Measurements from ENCODE around the gene MICALL1. TPM values are rescaled to one million over a fixed set of nuclear protein-coding genes. Genes with fewer than 3 reads are reported as not detected.
"Not testable (repeated sequence)": the region's sequence is repeated elsewhere in the genome, so short reads cannot be mapped to it uniquely, and the experiment has no call there.

The MICALL1 gene
- total RNA-seq, 1 donor, result 10.7 TPM

DNA sequence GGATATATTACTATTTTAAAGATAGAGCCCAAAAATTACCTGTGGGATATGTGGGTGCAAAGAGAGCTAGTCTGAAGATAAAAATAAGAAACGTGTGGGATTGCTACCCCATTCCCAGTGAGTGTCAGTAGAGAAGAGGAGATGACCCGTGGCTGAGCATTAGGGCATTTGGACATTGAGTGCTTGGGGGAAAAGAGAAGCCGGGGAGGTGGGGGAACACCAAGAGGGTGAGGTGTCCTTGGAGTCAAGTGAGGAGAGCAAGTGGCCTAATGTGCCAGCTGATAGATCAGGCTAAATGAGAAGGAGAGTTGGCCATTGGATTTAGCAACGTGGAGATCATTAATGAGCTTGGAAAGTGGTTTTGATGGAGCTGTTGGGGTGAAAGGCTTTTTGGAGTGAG lies 48.6 kb downstream of the MICALL1 start:
- Histone ChIP-seq H3K4me3 (ENCODE audit: low read length) (no peak overlapping the region), H3K27me3 (ENCODE audit: insufficient read depth, low read length) (peaks cover 8% of the 10 kb centered on the region), H3K4me1 (ENCODE audit: insufficient read depth, low read length) (peaks cover 23% of the 10 kb centered on the region), H3K9me3 (ENCODE audit: low read depth, low read length) (no peaks in the 10 kb centered on the region)

DNA sequence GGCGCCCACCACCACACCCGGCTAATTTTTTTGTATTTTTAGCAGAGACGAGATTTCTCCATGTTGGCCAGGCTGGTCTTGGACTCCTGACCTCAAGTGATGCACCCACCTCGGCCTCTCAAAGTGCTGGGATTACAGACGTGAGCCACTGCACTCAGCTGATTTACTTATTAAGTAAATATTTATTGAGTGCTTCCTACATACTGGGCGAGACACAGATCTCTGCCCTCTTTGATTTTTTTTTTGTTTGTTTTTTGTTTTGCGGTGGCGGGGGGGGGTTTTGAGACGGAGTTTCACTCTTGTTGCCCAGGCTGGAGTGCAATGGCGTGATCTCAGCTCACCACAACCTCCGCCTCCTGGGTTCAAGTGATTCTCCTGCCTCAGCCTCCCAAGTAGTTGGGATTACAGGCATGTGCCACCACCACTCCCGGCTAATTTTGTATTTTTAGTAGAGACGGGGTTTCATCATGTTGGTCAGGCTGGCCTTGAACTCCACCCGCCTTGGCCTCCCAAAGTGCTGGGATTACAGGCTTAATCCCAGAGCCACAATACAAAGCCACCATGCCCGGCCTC lies 49.8 kb downstream of the MICALL1 start:
- H3K4me3 ChIP-seq (ENCODE audit: low read length); H3K9me3 ChIP-seq (ENCODE audit: low read depth, low read length); H3K27me3 ChIP-seq (ENCODE audit: insufficient read depth, low read length): not testable (repeated sequence)
- H3K4me1 ChIP-seq (ENCODE audit: insufficient read depth, low read length), result peaks cover 23% of the 10 kb centered on the region

DNA sequence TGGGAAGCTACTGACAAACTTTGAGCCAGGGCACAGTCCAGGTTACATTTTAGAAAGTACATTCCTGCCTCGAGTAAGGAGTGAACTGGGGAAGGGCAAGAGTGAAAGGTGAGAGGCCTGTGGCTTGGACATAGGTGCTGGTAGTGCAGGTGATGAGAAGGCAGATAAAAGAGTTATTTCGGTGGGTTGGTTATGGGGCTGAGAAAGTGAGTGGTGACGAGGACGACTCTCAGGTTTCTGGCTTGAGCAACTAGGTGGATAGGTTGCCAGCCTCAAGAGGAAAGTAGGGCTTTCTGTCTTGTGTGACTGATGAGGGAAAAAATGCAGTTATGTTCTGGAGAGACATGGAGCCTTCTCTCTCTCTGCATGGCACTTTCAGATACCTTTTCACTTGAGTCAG lies 51.1 kb downstream of the MICALL1 start:
- H3K9me3 ChIP-seq (ENCODE audit: low read depth, low read length), result no peaks in the 10 kb centered on the region
- no peak overlapping the region for H3K4me3 ChIP-seq (ENCODE audit: low read length)
- H3K4me1 ChIP-seq (ENCODE audit: insufficient read depth, low read length), result peaks cover 23% of the 10 kb centered on the region
- peaks cover 4% of the 10 kb centered on the region for H3K27me3 ChIP-seq (ENCODE audit: insufficient read depth, low read length)

DNA sequence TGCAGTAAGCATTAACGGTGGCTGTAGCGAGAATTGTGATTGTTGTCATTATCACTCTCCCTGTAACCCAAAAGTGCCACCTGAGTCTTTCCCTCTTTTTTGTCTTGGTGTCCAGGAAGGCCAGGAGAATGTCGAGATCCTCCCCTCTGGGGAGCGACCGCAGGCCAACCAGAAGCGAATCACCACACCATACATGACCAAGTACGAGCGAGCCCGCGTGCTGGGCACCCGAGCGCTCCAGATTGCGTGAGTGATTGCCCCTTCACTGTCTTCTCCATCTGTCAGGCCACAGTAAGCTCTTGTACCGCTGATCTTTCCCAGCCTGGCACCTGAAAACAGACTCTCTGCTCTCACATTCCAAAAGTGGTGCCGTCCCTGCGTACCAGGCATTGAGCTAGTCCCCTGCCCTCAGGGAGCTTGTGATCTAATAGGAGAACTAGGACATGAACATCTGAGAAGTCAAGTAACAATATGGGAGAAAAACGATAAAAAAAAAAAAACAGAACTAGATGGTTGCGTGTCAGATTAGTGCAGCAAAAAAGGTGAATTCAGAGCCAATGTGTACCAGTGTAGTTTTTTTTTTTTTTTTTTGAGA lies 53.2 kb downstream of the MICALL1 start:
- Histone ChIP-seq H3K4me3 (ENCODE audit: low read length) (no peak overlapping the region), H3K9me3 (ENCODE audit: low read depth, low read length) (no peaks in the 10 kb centered on the region), H3K4me1 (ENCODE audit: insufficient read depth, low read length) (peaks cover 6% of the 10 kb centered on the region)

DNA sequence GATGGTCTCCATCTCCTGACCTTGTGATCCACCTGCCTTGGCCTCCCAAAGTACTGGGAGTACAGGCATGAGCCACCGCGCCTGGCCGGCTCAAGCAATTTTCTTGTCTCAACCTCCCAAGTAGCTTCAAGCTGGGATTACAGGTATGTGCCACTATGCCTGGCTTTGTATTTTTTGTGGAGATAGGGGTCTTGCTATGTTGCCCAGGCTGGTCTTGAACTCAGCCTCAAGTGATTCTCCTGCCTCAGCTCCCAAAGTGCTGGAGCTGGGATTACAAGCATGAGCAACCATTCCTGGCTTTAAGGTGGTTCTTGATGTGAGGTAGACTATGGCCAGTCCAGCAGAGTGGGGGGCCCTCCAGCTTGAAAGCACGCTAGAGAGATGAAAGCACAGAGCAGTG lies 55.0 kb downstream of the MICALL1 start:
- H3K4me3 ChIP-seq (ENCODE audit: low read length), result no peak overlapping the region
- no peaks in the 10 kb centered on the region for H3K9me3 ChIP-seq (ENCODE audit: low read depth, low read length)
- H3K27me3 ChIP-seq (ENCODE audit: insufficient read depth, low read length), result no peaks in the 10 kb centered on the region
- H3K4me1 ChIP-seq (ENCODE audit: insufficient read depth, low read length), result no peaks in the 10 kb centered on the region

More for the DNA sequence above, 53.2 kb downstream of the MICALL1 start:
- no peaks in the 10 kb centered on the region for H3K27me3 ChIP-seq (ENCODE audit: insufficient read depth, low read length)

DNA sequence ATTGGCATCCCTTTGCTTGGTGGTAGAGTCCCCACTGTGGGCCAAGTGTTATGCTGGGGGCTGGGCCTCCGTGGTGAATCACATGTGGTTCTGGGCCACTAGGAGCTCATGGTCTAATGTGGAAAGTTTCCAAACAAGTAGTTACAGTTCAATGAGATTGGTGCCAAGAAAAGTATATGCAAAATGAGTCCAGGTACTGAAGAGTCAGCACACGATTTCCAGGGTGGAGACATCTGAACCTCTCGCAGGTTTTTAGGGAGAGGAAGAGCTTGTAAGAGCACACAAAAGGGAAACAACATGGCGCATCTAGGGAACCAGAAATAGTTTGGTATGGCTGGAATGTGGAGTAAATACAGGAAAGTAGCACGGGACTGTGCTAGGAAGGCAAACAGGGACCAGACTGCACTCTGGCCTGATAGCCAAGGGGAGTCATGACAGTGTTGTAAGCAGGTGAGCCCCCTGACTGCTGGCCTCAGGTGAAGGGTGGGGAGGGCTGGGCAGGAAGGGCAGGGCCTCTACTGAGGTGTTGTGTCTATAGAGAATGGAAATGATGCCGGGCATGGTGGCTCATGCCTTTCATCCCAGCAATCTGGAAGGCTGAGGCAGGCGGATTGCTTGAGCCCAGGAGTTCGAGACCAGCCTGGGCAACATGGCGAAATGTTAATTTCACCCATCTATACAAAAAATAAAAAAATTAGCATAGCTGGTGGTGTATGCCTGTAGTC lies 60.0 kb downstream of the MICALL1 start:
- no peaks in the 10 kb centered on the region for H3K27me3 ChIP-seq (ENCODE audit: insufficient read depth, low read length)
- H3K4me3 ChIP-seq (ENCODE audit: low read length), result no peak overlapping the region
- no peaks in the 10 kb centered on the region for H3K9me3 ChIP-seq (ENCODE audit: low read depth, low read length)
- no peaks in the 10 kb centered on the region for H3K4me1 ChIP-seq (ENCODE audit: insufficient read depth, low read length)

DNA sequence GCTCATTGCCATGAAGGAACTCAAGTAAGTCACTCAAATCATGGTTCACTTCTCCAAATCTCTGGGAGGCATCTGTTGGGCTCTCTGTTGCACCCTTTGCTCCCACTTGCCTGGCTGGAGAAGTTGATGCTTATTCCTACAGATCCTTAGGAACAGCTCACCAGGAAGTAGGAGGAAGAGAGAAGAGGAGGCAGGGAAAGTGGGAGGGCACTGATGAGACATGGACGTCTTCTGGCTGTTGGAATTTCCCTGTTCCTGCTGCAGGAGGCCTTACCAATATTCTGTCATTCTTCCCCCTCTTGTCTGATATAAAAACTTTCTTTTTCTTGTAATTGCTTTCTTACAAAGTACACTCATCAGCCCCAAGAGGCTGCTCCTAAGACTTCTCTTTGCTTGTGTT lies 61.0 kb downstream of the MICALL1 start:
- no peak overlapping the region for H3K4me3 ChIP-seq (ENCODE audit: low read length)
- no peaks in the 10 kb centered on the region for H3K27me3 ChIP-seq (ENCODE audit: insufficient read depth, low read length)
- H3K4me1 ChIP-seq (ENCODE audit: insufficient read depth, low read length), result no peaks in the 10 kb centered on the region
- no peaks in the 10 kb centered on the region for H3K9me3 ChIP-seq (ENCODE audit: low read depth, low read length)

DNA sequence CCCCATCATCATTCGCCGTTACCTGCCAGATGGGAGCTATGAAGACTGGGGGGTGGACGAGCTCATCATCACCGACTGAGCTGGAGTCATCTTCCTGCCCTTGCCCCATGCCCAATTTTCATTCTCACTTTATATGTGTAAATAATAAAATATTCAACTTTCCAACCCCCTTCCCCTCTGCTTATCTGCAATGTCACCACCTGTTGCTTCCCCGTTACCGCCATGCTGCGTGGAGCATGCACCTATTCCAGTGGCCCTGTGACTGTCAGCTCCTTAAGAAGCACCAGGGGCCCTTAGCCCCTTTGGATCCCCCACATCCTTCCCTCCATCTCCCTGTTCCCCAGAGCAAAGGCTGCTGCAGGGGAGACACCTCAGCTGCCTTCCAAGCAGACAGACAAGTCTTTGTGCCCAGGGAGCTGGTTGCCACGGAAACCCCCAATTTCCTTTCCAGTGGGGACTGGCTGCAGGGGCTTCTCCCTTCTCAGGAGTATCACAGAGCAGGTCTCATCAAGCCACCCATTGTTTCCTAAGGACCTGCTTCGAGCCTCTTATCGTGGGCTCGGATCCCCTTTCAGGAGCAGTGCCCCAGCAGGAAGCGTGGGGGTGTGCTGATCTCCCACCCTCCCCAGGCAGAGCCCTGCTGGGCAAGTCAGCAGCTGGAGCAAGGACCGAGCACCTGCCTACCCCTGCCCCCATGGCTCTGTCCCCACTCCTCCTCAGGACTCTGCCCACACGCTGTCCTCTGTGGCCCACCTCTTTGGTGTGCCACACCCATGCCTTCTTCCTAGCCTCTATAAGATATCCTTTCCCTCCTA lies 61.7 kb downstream of the MICALL1 start:
- no peaks in the 10 kb centered on the region for H3K27me3 ChIP-seq (ENCODE audit: insufficient read depth, low read length)
- no peaks in the 10 kb centered on the region for H3K9me3 ChIP-seq (ENCODE audit: low read depth, low read length)
- H3K4me3 ChIP-seq (ENCODE audit: low read length), result no peak overlapping the region
- H3K4me1 ChIP-seq (ENCODE audit: insufficient read depth, low read length), result no peaks in the 10 kb centered on the region

DNA sequence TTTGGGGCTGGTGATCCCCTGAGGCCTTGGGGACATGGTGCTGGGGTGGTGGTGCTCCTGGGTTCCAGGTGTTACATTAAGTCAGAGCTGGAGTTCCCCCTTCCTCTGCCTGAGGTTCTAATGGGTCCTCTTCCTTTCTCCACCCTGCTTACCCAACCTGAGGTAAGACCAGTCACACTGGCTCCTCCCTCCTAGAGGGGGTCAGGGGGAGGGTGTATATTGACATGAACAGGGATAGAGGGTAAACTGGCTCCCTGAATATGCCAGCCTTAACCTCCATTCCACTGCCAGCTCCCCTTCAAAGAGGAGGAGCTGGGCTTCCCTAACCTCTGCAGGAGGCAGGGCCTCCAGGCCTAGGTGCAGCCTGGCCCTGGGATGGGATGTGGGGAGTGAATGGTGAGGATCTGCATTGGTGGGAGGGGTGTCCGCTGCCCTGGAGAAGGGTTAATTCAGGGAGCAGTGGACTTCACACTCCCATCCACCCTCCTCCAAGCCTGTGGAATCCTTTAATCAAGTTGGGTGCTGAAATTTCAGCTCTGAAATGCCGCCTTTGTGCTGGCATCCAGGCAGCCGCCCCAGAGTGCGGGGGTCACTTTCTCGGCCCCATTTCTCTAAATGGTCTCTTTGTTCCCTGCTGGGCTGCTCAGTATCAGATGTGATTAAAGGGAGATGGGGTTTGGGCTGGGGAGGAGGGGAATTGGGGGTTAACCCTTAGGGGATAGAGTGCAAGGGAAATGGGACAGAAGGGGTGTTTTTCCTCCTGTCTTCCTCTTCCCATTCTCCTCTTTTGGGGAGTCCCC lies 62.6 kb downstream of the MICALL1 start:
- no peaks in the 10 kb centered on the region for H3K4me1 ChIP-seq (ENCODE audit: insufficient read depth, low read length)
- H3K9me3 ChIP-seq (ENCODE audit: low read depth, low read length), result no peaks in the 10 kb centered on the region
- no peak overlapping the region for H3K4me3 ChIP-seq (ENCODE audit: low read length)
- no peaks in the 10 kb centered on the region for H3K27me3 ChIP-seq (ENCODE audit: insufficient read depth, low read length)

DNA sequence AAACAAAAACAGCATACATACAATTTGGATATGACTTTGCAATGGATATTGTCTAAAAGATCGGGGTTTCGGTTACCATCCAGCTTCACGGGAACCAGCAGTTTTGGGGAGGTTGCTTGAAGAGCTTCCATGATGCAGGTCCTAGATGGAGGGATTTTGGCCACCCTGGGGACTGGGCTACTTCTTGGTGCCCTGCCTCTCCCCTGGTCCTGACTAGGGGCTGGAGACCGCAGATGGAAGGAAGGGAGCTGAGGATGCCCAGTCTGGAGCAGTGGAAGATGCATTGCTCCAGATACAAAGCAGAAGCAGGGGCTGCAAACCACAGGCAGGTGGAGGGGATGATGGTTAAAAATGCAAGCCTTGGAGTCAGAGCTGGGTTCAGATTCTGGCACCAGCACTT lies 64.8 kb downstream of the MICALL1 start:
- no peaks in the 10 kb centered on the region for H3K27me3 ChIP-seq (ENCODE audit: insufficient read depth, low read length)
- H3K4me3 ChIP-seq (ENCODE audit: low read length), result no peak overlapping the region
- no peaks in the 10 kb centered on the region for H3K4me1 ChIP-seq (ENCODE audit: insufficient read depth, low read length)
- H3K9me3 ChIP-seq (ENCODE audit: low read depth, low read length), result no peaks in the 10 kb centered on the region

DNA sequence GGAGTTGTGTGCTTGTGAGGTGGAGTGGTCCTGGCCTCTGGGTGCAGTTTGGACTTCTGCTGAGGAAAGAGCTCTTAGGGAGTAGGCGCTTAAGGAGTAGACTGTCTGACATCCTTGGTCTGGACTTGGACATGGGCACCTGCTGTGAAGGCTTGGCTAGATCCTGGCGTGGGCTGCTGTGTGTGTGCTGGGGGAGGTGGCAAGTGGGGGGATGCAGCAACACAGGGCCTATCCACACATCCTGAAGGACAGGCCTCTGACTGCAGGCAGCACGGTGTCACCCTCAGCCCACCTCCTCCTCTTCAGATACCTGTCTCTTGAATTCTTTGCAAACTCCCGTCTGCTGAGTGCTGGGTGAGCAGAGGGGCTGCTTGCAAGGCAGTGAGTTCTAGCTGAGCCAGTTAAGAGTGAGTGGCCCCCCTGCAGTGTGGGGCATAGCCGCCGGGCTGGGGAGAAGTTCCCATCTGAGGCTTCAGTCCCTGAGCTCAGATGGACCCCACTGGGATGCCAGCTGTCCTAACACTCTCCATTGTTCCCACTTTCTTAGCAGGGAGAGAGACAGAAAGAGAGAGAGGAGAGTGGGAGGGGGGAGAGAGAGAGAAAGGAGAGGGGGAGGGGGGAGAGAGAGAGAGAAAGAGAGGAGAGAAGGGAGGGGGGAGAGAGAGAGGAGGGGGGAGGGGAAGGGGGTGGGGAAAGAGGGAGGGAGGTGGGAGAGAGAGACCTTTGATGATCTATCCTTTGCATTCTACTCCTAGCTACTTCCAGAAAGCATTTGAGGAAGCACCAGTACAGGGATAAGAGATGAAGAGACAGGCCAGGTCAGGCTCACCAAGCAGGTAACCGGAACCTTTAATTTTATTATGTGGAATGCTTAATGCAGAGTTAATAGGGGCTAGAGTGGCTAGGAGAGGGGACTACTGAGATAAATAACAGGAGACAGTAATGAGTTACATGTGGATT lies 65.7 kb downstream of the MICALL1 start:
- Histone ChIP-seq H3K9me3 (ENCODE audit: low read depth, low read length) (no peaks in the 10 kb centered on the region), H3K4me3 (ENCODE audit: low read length) (no peak overlapping the region), H3K4me1 (ENCODE audit: insufficient read depth, low read length) (no peaks in the 10 kb centered on the region), H3K27me3 (ENCODE audit: insufficient read depth, low read length) (no peaks in the 10 kb centered on the region)

DNA sequence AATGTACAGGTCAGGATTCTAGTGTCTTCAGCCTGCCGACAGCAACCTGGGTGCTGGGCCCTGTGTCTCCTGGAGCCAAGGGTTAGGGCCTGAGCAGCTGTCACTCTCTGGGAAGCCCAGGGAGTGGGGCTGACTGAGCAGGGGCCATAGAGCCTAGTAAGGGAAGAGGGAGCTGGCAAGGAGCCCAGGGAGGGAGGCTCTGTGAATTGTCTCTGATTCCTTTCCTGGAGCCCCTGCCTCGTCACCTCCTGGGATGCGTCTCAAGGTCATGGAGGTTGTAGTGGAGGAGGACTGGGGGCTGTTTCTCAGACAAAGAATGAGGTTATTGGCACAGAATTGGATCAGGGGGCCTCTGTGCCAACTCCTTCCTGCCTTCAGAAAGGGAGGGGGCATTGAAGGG lies 66.4 kb downstream of the MICALL1 start:
- H3K4me3 ChIP-seq (ENCODE audit: low read length), result no peak overlapping the region
- no peaks in the 10 kb centered on the region for H3K9me3 ChIP-seq (ENCODE audit: low read depth, low read length)
- H3K27me3 ChIP-seq (ENCODE audit: insufficient read depth, low read length), result no peaks in the 10 kb centered on the region
- no peaks in the 10 kb centered on the region for H3K4me1 ChIP-seq (ENCODE audit: insufficient read depth, low read length)

DNA sequence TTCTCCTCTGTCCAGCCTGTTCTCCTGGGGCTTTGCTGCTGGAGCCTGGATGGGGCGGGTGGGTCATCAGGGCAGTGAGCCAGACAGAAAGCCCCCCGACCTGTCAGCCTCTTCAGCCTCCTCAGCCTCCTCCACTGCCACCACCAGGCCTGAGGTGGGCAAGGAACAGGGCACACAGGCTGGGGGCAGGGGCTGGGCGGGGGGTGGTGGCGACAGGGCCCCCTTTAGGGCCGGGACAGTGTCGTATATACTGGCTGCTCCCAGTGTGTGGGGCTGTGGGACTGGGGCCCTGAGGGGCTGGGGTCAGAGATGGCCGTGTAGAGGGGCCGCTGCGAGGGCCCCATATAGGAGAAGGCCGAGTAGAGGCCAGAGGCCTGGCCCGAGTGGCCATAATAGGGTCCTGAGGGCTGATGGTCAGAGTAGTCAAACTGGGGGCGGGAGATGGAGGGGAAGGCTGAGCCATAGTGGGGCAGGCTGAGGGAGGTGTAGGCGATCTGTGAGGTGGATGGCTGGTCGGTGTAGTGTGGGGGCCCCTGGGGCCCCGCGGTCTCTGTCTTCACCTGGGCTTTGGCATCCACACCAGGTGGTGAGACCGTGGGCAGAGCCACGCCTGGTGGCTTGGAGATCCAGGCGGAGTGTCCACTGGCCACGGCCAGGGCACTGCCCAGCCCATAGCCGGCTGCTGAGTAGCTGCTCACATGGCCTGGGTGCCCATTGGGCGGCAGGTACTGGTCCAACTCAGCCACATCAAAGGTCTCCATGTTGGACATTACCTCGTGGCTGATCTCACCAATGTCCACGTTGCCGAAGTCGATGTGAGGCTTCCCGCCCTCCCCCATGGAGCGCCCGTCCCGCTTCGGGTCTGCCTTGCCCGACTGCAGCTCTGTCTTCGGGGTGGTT lies 67.4 kb downstream of the MICALL1 start:
- no peaks in the 10 kb centered on the region for H3K9me3 ChIP-seq (ENCODE audit: low read depth, low read length)
- no peak overlapping the region for H3K4me3 ChIP-seq (ENCODE audit: low read length)
- no peaks in the 10 kb centered on the region for H3K27me3 ChIP-seq (ENCODE audit: insufficient read depth, low read length)
- no peaks in the 10 kb centered on the region for H3K4me1 ChIP-seq (ENCODE audit: insufficient read depth, low read length)
